Measurements from ENCODE around the gene WSB2.

Gene WSB2

GRCh38 chr12:117986705-117987469, 74.1 kb downstream of the WSB2 start:
- no peak for FAIRE-seq

GRCh38 chr12:117985182-117985581, 75.8 kb downstream of the WSB2 start:
- no peak for FAIRE-seq

Data from A204.1 (cell line).